Omental fat pad (tissue), 4 donors: ENCODE measurements around the gene MCC. TPM values are rescaled to one million over a fixed set of nuclear protein-coding genes. Genes with fewer than 3 reads are reported as not detected.

Source experiments
- ATAC-seq: fragments of 150-250 bp; one replicate; pipeline ENCODE4 v1.9.1; 2016; ENCODE audit warnings: mild to moderate bottlenecking, moderate library complexity; ENCODE audit not compliant: low FRiP score
- DNase-seq: peaks from one replicate; pipeline ENCODE4 v3.0.0-alpha.2; 2019; ENCODE audit warnings: low spot score
- total RNA-seq, 4 donors: library from RNA; depleted of rRNA; stranded (reverse); fragments of >200 nt; gene quantifications; one replicate each; pipeline ENCODE4 v1.1.0, GENCODE V29; 2016
- TF ChIP-seq, protein P1 (sequence below), 3 donors: fragments of 450-650 bp; IDR thresholded peaks; one replicate each; pipeline ENCODE4 v1.5.1; 2016 to 2017; ENCODE audit warnings: antibody characterized with exemption in 3 of 3, mild to moderate bottlenecking in 3 of 3, moderate library complexity in 2 of 3

The MCC gene
- total RNA-seq, 4 donors from 2014 or later: 32.8 to 56.3 (median 44.4) TPM

- TF ChIP-seq, protein P1, sequence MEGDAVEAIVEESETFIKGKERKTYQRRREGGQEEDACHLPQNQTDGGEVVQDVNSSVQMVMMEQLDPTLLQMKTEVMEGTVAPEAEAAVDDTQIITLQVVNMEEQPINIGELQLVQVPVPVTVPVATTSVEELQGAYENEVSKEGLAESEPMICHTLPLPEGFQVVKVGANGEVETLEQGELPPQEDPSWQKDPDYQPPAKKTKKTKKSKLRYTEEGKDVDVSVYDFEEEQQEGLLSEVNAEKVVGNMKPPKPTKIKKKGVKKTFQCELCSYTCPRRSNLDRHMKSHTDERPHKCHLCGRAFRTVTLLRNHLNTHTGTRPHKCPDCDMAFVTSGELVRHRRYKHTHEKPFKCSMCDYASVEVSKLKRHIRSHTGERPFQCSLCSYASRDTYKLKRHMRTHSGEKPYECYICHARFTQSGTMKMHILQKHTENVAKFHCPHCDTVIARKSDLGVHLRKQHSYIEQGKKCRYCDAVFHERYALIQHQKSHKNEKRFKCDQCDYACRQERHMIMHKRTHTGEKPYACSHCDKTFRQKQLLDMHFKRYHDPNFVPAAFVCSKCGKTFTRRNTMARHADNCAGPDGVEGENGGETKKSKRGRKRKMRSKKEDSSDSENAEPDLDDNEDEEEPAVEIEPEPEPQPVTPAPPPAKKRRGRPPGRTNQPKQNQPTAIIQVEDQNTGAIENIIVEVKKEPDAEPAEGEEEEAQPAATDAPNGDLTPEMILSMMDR (IDR thresholded peaks at IDR 0.05): no peak
Observed at GRCh38 chr5:113047733-113048652, 440.3 kb downstream of the MCC start.

GRCh38 chr5:113047234-113047633, 441.0 kb downstream of the MCC start:
- TF ChIP-seq, protein P1 (IDR thresholded peaks at IDR 0.05): no peak
- ATAC-seq (peak; percentile 60), DNase-seq (no peak)

More at GRCh38 chr5:113047733-113048652, 440.3 kb downstream of the MCC start:
- ATAC-seq (peak; percentile 49), DNase-seq (no peak)

GRCh38 chr5:113044776-113045465, 443.3 kb downstream of the MCC start:
- TF ChIP-seq, protein P1 (IDR thresholded peaks at IDR 0.05): no peak
- ATAC-seq: no peak

DNA sequence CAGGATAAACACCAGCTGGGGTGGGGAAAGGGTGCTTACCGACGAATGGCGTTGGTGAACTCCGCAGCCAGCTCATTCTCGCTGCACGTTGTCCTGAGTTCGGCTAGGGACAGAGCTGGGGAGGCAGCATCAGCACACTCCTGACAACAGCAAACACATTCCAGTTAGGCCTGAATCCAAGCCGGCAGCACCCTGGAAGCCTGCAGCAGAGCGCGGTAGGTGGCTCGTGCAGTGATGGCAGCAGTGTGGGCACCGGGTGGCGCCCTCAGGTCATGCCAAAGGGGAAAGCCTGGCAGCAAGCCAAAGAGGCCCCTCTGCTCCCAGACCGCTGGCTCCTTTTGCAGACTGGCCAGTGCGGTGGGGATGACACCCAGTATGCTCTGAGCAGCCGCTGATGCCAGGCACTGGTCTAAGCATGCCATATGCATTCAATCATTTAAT, 444.7 kb downstream of the MCC start:
- ATAC-seq: no peak
- no peak for DNase-seq

More at GRCh38 chr5:113044776-113045465, 443.3 kb downstream of the MCC start:
- DNase-seq: no peak

DNA sequence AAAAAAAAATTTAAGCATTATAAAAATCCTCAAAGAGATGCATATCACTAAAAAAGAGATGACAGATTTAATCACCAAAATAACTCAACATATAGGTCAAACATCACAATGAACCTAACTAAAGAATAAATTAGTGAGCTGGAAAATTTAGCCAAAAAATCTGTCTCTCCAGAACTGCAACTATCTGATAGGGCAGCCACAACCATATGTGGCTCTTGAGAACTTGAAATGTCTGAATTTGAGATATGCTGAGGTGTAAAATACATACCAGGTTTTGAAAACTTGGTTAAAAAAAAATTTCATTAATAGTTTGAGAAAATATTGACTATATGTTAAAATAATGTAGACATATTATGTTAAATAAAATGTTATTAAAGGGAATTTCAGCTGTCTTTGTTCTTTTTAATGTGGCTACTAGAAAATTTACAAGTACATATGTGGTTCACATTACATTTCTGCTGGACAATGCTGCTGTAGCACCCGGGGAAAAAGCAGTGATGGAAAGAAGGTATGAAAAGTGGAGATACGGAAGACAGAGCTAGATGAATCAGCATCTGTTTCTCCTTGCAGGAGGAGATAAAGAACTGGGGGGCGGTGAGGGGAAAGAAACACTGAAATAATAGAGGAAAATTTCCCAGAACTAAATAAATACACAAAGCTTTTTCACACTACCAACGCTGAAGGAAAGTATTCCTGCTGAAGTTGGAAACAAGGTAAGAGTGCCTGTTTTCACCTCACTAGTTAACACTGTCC, 445.6 kb downstream of the MCC start:
- TF ChIP-seq, protein P1 (IDR thresholded peaks at IDR 0.05): no peak
- DNase-seq: no peak
- no peak for ATAC-seq

More for the DNA sequence above, 444.7 kb downstream of the MCC start:
- TF ChIP-seq, protein P1 (IDR thresholded peaks at IDR 0.05): no peak

GRCh38 chr5:113040672-113041260, 447.5 kb downstream of the MCC start:
- TF ChIP-seq, protein P1 (IDR thresholded peaks at IDR 0.05): no peak
- DNase-seq (no peak), ATAC-seq (no peak)
